Measurements from ENCODE around the gene SLC12A4.

Gene SLC12A4

DNA sequence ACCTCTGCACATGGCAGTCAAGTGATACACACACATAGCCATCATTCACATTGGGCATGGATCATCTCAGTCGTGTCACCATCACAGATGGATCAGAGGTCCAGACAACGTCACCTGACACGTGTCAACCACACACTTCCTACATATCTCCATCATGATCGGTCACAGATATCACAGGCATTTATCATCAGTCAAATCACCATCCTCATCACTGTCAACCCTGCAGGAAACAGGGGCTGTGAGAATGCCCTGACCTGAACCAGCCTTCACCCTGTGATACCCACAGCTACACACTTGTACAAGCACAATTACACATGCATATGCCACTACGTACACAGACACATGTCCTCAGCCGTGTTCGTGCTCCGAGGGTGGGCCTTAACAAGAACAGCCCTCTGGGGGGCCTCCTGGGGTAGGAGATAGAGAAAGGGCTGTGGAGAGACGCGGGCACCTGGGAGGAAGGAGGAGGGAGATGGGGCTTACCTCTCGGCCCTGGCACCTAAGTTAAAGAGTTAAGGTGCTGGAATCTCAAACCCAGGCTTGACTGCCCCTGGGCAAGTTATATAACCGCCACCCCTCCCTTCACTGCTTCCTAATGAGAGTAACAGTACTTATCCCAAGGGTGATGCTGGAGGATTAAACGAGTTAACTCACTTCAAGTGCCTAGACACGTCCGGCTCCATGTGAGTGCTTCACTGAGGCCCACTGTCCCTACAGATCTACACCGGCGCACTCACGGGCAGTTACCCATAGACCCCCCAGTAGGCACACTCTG, 1.1 kb downstream of the SLC12A4 start:
- in situ Hi-C loops (cut with MboI; ENCODE audit: low sequenced_read_pairs, unreplicated experiment): no loop called here
- DNase-seq (ENCODE audit: low spot score): no peak
- TF ChIP-seq, protein P1, sequence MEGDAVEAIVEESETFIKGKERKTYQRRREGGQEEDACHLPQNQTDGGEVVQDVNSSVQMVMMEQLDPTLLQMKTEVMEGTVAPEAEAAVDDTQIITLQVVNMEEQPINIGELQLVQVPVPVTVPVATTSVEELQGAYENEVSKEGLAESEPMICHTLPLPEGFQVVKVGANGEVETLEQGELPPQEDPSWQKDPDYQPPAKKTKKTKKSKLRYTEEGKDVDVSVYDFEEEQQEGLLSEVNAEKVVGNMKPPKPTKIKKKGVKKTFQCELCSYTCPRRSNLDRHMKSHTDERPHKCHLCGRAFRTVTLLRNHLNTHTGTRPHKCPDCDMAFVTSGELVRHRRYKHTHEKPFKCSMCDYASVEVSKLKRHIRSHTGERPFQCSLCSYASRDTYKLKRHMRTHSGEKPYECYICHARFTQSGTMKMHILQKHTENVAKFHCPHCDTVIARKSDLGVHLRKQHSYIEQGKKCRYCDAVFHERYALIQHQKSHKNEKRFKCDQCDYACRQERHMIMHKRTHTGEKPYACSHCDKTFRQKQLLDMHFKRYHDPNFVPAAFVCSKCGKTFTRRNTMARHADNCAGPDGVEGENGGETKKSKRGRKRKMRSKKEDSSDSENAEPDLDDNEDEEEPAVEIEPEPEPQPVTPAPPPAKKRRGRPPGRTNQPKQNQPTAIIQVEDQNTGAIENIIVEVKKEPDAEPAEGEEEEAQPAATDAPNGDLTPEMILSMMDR (IDR thresholded peaks at IDR 0.05; ENCODE audit: borderline replicate concordance, control extremely low read depth, extremely low read depth, insufficient read depth, missing control alignments): peak; percentile 24

DNA sequence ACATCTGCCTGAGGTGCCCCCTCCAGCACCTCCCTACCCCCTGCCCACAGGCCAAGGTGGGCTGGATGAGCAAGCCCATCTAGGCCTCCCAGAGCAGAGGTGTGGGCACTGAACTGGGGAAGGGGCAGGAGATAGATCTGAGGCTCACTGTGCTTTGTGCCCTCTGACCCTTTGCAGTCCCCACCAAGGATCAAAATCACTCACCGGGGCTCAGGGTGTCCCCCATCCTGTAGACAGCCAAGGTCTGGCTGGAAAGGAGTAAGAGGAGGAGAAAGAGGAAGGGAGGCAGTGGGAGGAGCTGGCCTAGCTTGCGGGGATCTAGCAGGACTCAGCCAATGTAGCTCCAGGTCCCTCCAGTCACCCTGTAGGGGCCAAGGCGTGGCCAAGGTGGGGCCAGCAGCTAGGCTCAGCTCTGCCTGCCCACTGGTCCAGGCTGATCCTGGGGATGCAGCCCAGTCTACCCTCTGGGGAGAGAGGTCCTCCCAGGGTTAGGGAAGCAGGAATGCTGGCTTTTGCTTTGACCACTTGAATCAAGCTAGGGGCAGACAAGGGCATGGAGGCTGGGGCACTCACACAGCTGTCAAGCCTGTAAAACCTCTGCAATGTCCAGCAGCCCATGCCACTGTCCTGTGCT, 1.8 kb downstream of the SLC12A4 start:
- in situ Hi-C loops (cut with MboI; ENCODE audit: low sequenced_read_pairs, unreplicated experiment): no loop called here
- no peak for DNase-seq (ENCODE audit: low spot score)
- TF ChIP-seq, protein P1 (IDR thresholded peaks at IDR 0.05; ENCODE audit: borderline replicate concordance, control extremely low read depth, extremely low read depth, insufficient read depth, missing control alignments): no peak

DNA sequence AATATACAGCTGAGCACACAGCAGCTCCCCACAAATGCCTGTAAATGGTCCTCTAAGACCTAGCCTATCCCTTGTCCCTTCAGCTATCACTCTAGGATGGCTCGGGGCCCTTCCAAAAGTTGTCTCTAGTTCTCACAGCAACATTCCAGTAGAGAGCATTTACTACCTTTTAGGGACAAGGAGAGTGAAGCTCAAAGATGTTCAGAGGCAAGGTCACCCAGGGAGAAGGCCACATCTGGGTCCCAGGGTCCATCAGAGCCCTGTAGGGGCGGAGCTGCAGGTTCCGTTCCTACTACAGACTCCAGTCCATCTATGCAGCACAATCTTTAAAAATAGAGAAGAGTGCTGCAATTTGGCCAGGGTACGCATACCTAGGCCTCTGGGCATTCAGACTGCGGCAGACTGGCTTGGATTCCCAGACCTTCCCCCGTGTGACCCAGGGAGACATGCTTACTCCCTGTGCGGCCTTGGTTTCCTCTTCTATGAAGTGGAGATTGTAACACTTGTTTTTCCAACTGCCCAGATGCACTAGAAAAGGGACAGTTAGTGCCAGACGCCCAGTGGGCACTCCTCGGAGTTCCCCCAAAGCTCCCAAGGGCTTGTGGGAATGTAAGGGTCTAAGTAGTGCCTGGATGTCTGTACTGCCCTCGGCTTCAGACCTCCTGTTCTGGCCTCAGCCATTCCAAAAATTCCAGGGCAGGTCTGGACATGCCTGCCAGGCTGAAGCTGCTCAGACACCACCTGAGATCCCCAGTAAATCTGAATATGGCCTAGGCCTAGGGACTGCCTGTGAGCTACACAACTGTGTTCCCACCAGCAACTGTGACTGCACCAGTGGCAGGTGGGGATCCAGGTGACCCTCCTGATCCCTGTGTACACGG, 2.5 kb downstream of the SLC12A4 start:
- no peak for DNase-seq (ENCODE audit: low spot score)
- TF ChIP-seq, protein P1 (IDR thresholded peaks at IDR 0.05; ENCODE audit: borderline replicate concordance, control extremely low read depth, extremely low read depth, insufficient read depth, missing control alignments): no peak
- in situ Hi-C loops (cut with MboI; ENCODE audit: low sequenced_read_pairs, unreplicated experiment): no loop called here

DNA sequence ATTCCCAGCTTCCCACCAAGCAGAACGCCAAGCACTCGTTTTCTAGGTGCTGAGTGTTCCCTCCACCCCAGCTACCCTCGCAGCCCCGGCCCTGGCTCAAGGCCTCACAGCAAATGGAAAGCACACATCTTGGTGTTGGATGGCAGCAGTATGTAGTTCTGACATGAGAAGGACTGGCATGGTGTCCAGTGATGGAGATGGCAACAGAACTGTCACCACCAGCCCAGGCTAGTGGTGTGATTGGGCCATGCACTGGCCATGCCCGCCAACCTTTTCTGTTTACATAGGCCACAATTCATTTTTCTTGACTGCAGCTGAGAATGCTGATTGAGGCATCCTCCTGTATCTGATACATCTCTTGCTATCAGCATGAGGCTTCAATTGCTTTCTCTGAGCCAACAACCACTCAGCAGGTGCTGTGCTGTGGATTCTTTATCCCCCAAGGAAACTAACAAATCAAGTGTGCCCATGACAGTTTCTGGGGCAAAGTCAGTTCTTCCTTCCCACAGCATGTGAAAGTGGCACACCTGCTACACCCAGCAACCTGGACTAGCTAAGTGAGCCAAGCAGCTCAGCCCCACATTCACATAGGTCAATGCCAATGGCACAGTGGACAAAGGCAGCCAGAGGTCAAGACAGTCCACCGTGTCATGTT, 3.8 kb downstream of the SLC12A4 start:
- in situ Hi-C loops (cut with MboI; ENCODE audit: low sequenced_read_pairs, unreplicated experiment): no loop called here
- TF ChIP-seq, protein P1 (IDR thresholded peaks at IDR 0.05; ENCODE audit: borderline replicate concordance, control extremely low read depth, extremely low read depth, insufficient read depth, missing control alignments): no peak
- no peak for DNase-seq (ENCODE audit: low spot score)

DNA sequence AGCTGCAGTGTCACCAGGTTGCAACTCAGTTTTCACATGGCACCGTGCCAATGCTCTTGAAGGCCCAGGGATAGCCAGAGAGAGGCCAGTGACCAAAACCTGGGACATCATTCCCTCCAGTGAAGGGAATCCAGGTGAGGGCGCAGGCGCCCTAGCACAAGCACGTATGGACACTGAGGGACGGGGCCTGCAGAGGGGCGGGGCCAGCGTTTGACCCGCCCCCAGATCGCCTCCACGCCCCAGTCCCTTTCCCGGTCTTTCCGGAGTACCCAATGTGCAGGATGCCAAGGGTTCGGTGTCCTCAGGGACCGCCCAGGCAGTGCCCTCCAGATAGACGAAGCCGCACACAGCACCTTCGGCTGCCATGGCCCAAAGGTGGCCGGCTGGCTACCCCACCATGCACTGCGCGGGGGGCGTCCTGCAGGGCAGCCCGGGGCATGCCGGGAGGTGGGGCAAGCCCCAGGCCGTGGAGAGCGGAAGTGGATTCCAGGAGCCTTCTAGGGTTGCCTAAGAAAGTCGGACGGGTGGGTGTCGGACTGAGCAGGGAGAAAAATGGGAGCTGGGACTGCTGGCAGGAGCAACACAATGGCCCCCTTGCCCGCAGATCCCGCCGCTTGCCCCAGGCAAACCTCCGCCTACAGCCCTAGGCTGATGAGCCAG, 4.6 kb downstream of the SLC12A4 start:
- TF ChIP-seq, protein P1 (IDR thresholded peaks at IDR 0.05; ENCODE audit: borderline replicate concordance, control extremely low read depth, extremely low read depth, insufficient read depth, missing control alignments): no peak
- DNase-seq (ENCODE audit: low spot score): no peak
- in situ Hi-C loops (cut with MboI; ENCODE audit: low sequenced_read_pairs, unreplicated experiment): no loop called here
